GM15510 (cell line): Measurements from ENCODE around the gene MICAL3.

Experiments used
- POLR2A ChIP-seq: IDR thresholded peaks from 3 replicates; pipeline ENCODE4 v1.6.1; 2011; ENCODE audit warnings: borderline replicate concordance; ENCODE audit not compliant: insufficient read length; ENCODE audit errors: extremely low read depth

The MICAL3 gene

GRCh38 chr22:17833489-17833888 is 190.9 kb downstream of the MICAL3 start:
- no peak for TF ChIP-seq POLR2A

- no peak for TF ChIP-seq POLR2A
Measured at GRCh38 chr22:17832665-17833064, 191.7 kb downstream of the MICAL3 start.

GRCh38 chr22:17831501-17832251 is 192.7 kb downstream of the MICAL3 start:
- TF ChIP-seq POLR2A, result no peak

GRCh38 chr22:17830043-17830961 is 194.1 kb downstream of the MICAL3 start:
- no peak for TF ChIP-seq POLR2A

GRCh38 chr22:17829695-17830042 is 194.7 kb downstream of the MICAL3 start:
- no peak for TF ChIP-seq POLR2A

GRCh38 chr22:17828502-17829080 is 195.8 kb downstream of the MICAL3 start:
- TF ChIP-seq POLR2A, result no peak

- TF ChIP-seq POLR2A, result no peak
Measured at GRCh38 chr22:17827466-17827865, 196.9 kb downstream of the MICAL3 start.

- TF ChIP-seq POLR2A, result no peak
Measured at GRCh38 chr22:17825876-17826550, 198.3 kb downstream of the MICAL3 start.

- no peak for TF ChIP-seq POLR2A
Measured at GRCh38 chr22:17824457-17824856, 199.9 kb downstream of the MICAL3 start.

GRCh38 chr22:17823964-17824363 is 200.4 kb downstream of the MICAL3 start:
- no peak for TF ChIP-seq POLR2A

- no peak for TF ChIP-seq POLR2A
Measured at GRCh38 chr22:17823226-17823625, 201.1 kb downstream of the MICAL3 start.

GRCh38 chr22:17822087-17822486 is 202.3 kb downstream of the MICAL3 start:
- no peak for TF ChIP-seq POLR2A

- TF ChIP-seq POLR2A, result no peak
Measured at GRCh38 chr22:17820879-17821439, 203.4 kb downstream of the MICAL3 start.

- TF ChIP-seq POLR2A, result no peak
Measured at GRCh38 chr22:17818649-17819048, 205.7 kb downstream of the MICAL3 start.
